MM.1S (cell line): ENCODE results near the gene RIPOR2.
"Not testable (repeated sequence)": the region's sequence is repeated elsewhere in the genome, so short reads cannot be mapped to it uniquely, and the experiment has no call there.

Experiments
- DNase-seq: peaks from one replicate; pipeline ENCODE4 v3.0.0-alpha.2; 2015
- H2AFZ ChIP-seq: fragments of 300-600 bp; sonication (generic); 2 replicates; pipeline ENCODE4 v1.6.0; 2016; ENCODE audit warnings: antibody characterized with exemption, low read length
- H3F3A ChIP-seq: fragments of 300-600 bp; sonication (generic); 2 replicates; pipeline ENCODE4 v1.6.1; 2016; ENCODE audit warnings: mild to moderate bottlenecking, antibody characterized with exemption, low read length, moderate library complexity, mixed read lengths; ENCODE audit not compliant: insufficient read depth
- H3K27ac ChIP-seq: fragments of 300-600 bp; sonication (generic); 2 replicates; pipeline ENCODE4 v1.5.1; 2016; ENCODE audit warnings: mild to moderate bottlenecking, low read length
- H3K27me3 ChIP-seq: fragments of 300-600 bp; sonication (generic); replicated peaks from 2 replicates; pipeline ENCODE4 v1.6.0; 2016; ENCODE audit warnings: low read length; ENCODE audit not compliant: insufficient read depth
- H3K36me3 ChIP-seq: fragments of 300-600 bp; sonication (generic); replicated peaks from 2 replicates; pipeline ENCODE4 v1.6.1; 2016; ENCODE audit warnings: mild to moderate bottlenecking, low read length, mixed read lengths; ENCODE audit not compliant: insufficient read depth
- H3K4me1 ChIP-seq: fragments of 300-600 bp; sonication (generic); 2 replicates; pipeline ENCODE4 v1.6.1; 2016; ENCODE audit warnings: low read length, mixed read lengths
- H3K4me2 ChIP-seq: fragments of 300-600 bp; sonication (generic); 2 replicates; pipeline ENCODE4 v1.6.0; 2016; ENCODE audit warnings: low read depth, low read length
- H3K4me3 ChIP-seq: fragments of 300-600 bp; sonication (generic); 2 replicates; pipeline ENCODE4 v1.5.1; 2016; ENCODE audit warnings: low read length, mixed read lengths
- H3K79me2 ChIP-seq: fragments of 300-600 bp; sonication (generic); 2 replicates; pipeline ENCODE4 v1.6.1; 2016; ENCODE audit warnings: mixed run types, low read length, mixed read lengths
- H3K9ac ChIP-seq: fragments of 300-600 bp; sonication (generic); 2 replicates; pipeline ENCODE4 v1.6.1; 2016; ENCODE audit warnings: low read length, mixed read lengths
- H3K9me2 ChIP-seq: fragments of 300-600 bp; sonication (generic); replicated peaks from 2 replicates; pipeline ENCODE4 v1.6.1; 2016; ENCODE audit warnings: mild to moderate bottlenecking, low read length, mixed read lengths; ENCODE audit not compliant: insufficient read depth
- H3K9me3 ChIP-seq: fragments of 300-600 bp; sonication (generic); replicated peaks from 2 replicates; pipeline ENCODE4 v1.6.1; 2016; ENCODE audit warnings: mild to moderate bottlenecking, low read length, mixed read lengths; ENCODE audit not compliant: insufficient read depth
- H4K20me1 ChIP-seq: fragments of 300-600 bp; sonication (generic); 2 replicates; pipeline ENCODE4 v1.6.1; 2016; ENCODE audit warnings: mild to moderate bottlenecking, low read length, moderate library complexity, mixed read lengths; ENCODE audit not compliant: insufficient read depth
- EZH2 ChIP-seq: fragments of 300-600 bp; sonication (generic); optimal IDR thresholded peaks from 2 replicates; pipeline ENCODE3; 2017; ENCODE audit warnings: low read depth, mild to moderate bottlenecking, antibody characterized with exemption, low read length, mixed read lengths
- EZH2phosphoT487 ChIP-seq: fragments of 300-600 bp; sonication (generic); IDR thresholded peaks from 2 replicates; pipeline ENCODE4 v1.6.1; 2018; ENCODE audit warnings: antibody characterized with exemption, low read length
- TF ChIP-seq, protein P1 (sequence below): fragments of 300-600 bp; sonication (generic); IDR thresholded peaks from 2 replicates; pipeline ENCODE4 v1.5.1; 2016; ENCODE audit warnings: antibody characterized with exemption, low read length, mixed read lengths

Gene RIPOR2

DNA sequence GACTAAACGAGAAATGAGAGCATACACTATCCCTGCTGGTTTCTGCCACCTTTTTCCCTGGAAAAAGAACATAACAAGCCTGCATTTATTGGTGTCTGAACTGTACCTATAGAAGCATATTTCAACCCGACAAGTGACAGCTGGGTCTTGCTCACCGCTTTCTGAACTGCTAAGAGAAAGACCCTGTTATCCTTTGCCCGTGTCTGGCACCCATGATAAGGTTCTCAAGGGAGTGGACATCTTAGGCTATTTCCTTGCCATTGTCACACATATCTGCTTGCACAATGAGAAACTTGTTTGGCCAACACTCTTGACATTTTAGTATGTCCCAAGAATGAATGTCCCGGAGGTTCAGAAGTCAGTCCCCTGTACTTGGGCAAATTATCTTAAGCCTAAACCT, 19.3 kb downstream of the RIPOR2 start:
- H3K4me1 ChIP-seq = no peaks in the 10 kb centered on the region
- H2AFZ ChIP-seq = no peak overlapping the region
- H3K36me3 ChIP-seq = no peaks in the 10 kb centered on the region
- H4K20me1 ChIP-seq = no peaks in the 10 kb centered on the region
- no peak overlapping the region for H3K4me2 ChIP-seq
- no peaks in the 10 kb centered on the region for H3K9me2 ChIP-seq
- H3K4me3 ChIP-seq = no peak overlapping the region
- peaks cover 23% of the 10 kb centered on the region for H3K27me3 ChIP-seq
- DNase-seq = no peak
- no peaks in the 10 kb centered on the region for H3K79me2 ChIP-seq
- H3K9me3 ChIP-seq = no peaks in the 10 kb centered on the region
- TF ChIP-seq EZH2 = no peak
- TF ChIP-seq, protein P1, sequence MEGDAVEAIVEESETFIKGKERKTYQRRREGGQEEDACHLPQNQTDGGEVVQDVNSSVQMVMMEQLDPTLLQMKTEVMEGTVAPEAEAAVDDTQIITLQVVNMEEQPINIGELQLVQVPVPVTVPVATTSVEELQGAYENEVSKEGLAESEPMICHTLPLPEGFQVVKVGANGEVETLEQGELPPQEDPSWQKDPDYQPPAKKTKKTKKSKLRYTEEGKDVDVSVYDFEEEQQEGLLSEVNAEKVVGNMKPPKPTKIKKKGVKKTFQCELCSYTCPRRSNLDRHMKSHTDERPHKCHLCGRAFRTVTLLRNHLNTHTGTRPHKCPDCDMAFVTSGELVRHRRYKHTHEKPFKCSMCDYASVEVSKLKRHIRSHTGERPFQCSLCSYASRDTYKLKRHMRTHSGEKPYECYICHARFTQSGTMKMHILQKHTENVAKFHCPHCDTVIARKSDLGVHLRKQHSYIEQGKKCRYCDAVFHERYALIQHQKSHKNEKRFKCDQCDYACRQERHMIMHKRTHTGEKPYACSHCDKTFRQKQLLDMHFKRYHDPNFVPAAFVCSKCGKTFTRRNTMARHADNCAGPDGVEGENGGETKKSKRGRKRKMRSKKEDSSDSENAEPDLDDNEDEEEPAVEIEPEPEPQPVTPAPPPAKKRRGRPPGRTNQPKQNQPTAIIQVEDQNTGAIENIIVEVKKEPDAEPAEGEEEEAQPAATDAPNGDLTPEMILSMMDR = no peak
- TF ChIP-seq EZH2phosphoT487 = no peak
- H3F3A ChIP-seq = no peaks in the 10 kb centered on the region
- H3K9ac ChIP-seq = no peak overlapping the region
- no peak overlapping the region for H3K27ac ChIP-seq

DNA sequence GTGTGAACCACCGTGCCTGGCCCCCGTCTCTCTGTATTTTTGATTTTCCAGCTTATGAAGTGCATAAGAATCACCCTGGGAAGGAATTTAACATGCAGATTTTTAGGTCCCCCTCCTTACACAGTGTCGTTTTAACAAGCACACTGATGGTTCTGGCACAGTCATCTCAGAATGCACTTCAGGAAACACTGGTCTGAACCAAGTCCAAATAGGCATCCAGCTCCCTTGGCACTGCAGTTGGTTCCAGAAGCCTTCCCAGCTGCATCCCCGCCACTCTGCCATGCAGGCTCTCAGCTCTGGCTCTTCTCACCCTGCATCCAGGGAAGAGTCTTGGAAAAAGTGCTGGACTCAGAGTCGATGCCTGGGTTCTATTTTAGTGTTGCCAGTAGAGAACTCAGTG, 20.1 kb downstream of the RIPOR2 start:
- Histone ChIP-seq H3K9me2 (no peaks in the 10 kb centered on the region), H3K27ac (no peak overlapping the region), H3K36me3 (no peaks in the 10 kb centered on the region), H3K4me2 (no peak overlapping the region), H3K9ac (no peak overlapping the region), H3K9me3 (no peaks in the 10 kb centered on the region), H4K20me1 (no peaks in the 10 kb centered on the region), H3K4me1 (no peaks in the 10 kb centered on the region), H2AFZ (no peak overlapping the region), H3K79me2 (no peaks in the 10 kb centered on the region), H3K4me3 (no peak overlapping the region), H3K27me3 (peaks cover 30% of the 10 kb centered on the region), H3F3A (no peaks in the 10 kb centered on the region)
- no peak for TF ChIP-seq EZH2phosphoT487
- DNase-seq = no peak

DNA sequence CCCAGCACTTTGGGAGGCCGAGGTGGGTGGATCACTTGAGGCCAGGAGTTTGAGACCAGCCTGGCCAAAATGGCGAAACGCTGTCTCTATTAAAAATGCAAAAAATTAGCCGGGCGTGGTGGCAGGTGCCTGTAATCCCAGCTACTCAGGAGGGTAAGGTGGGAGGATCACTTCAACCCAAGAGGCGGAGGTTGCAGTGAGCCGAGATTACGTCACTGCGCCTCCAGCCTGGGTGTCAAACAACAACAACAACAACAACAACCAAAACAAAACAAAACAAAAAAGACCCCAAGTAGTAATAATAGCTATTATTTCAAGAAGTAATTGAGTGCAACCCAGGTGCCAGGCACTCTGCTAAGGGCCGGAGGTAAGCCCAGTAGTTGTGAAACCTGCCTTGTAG, 21.7 kb downstream of the RIPOR2 start:
- not testable (repeated sequence) for H3K9me3 ChIP-seq, H4K20me1 ChIP-seq, H3K4me1 ChIP-seq, H3K9ac ChIP-seq, H2AFZ ChIP-seq, H3K9me2 ChIP-seq, DNase-seq, H3K36me3 ChIP-seq, H3K79me2 ChIP-seq, H3K4me2 ChIP-seq, H3K27ac ChIP-seq, H3F3A ChIP-seq, H3K4me3 ChIP-seq
- peaks cover 40% of the 10 kb centered on the region for H3K27me3 ChIP-seq

DNA sequence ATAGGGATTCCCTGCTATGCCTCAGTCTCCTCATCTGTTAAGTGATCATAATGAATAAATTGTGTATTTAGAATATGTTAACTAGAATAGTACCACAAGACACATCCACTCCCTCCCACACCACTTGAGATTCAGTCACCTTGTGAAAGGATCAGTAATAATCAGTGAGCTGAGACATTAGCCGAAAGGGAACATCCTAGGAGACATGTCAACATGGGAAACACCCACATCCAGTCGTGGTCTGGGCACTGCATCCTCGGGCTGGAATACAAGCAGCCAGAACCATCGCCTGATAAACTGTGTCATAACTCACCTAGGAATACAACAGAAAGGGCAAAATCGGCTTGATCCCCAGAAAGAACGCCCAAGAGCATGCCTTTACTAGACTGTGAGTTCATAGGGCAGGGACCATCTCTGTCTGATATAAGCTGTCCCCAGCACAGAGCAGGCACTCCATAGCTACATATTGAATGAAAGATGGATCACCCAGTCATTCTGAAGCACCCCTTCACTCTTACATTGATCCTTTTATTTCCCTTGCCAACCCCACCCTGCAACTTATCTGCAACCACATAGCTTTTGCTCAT, 23.9 kb downstream of the RIPOR2 start:
- Histone ChIP-seq H3K27me3 (peaks cover 40% of the 10 kb centered on the region), H3K4me3 (no peak overlapping the region), H3K36me3 (no peaks in the 10 kb centered on the region), H4K20me1 (no peaks in the 10 kb centered on the region), H2AFZ (no peak overlapping the region), H3F3A (no peaks in the 10 kb centered on the region), H3K9me3 (no peaks in the 10 kb centered on the region), H3K4me2 (no peak overlapping the region), H3K9me2 (no peaks in the 10 kb centered on the region), H3K4me1 (no peaks in the 10 kb centered on the region), H3K9ac (no peak overlapping the region), H3K79me2 (no peaks in the 10 kb centered on the region), H3K27ac (no peak overlapping the region)
- no peak for DNase-seq
- no peak for TF ChIP-seq EZH2
- TF ChIP-seq, protein P1 = no peak
- TF ChIP-seq EZH2phosphoT487 = no peak
